DND-41 (cell line): Measurements from ENCODE around the gene MFSD12.

Experiments
- CTCF ChIP-seq: IDR thresholded peaks from 2 replicates; pipeline ENCODE4 v1.5.1; 2012; ENCODE audit warnings: borderline replicate concordance, low read length, moderate library complexity, mild to moderate bottlenecking; ENCODE audit not compliant: poor library complexity, severe bottlenecking; ENCODE audit errors: extremely low read depth
- EZH2 ChIP-seq: IDR thresholded peaks from 3 replicates; pipeline ENCODE4 v1.6.1; 2012; ENCODE audit warnings: borderline replicate concordance, low read depth, mild to moderate bottlenecking, moderate library complexity, low read length, inconsistent platforms; ENCODE audit not compliant: severe bottlenecking

GRCh38 chr19:3497757-3498520 lies 59.4 kb downstream of the MFSD12 start:
- no peak for TF ChIP-seq CTCF
- no peak for TF ChIP-seq EZH2
